ENCODE results near the gene CXorf38. TPM values are rescaled to one million over a fixed set of nuclear protein-coding genes. Genes with fewer than 3 reads are reported as not detected.

The CXorf38 gene
- total RNA-seq, 1 donor from 2014 or later: 10.6 TPM

Other genes with a start within 250 kb of the CXorf38 start
- 95.1 TPM for gene ATP6AP2, start 66.6 kb downstream of the CXorf38 start, total RNA-seq
- not detected for gene MPC1L, start 24.1 kb downstream of the CXorf38 start, total RNA-seq
- gene MED14, start 88.0 kb upstream of the CXorf38 start, total RNA-seq: 27.5 TPM